Measurements from ENCODE around the gene RAP1GAP. TPM values are rescaled to one million over a fixed set of nuclear protein-coding genes. Genes with fewer than 3 reads are reported as not detected.

The RAP1GAP gene
- total and polyA plus RNA-seq, 7 donors = 0.04 to 0.57 (median 0.21) TPM; not detected in 2

DNA sequence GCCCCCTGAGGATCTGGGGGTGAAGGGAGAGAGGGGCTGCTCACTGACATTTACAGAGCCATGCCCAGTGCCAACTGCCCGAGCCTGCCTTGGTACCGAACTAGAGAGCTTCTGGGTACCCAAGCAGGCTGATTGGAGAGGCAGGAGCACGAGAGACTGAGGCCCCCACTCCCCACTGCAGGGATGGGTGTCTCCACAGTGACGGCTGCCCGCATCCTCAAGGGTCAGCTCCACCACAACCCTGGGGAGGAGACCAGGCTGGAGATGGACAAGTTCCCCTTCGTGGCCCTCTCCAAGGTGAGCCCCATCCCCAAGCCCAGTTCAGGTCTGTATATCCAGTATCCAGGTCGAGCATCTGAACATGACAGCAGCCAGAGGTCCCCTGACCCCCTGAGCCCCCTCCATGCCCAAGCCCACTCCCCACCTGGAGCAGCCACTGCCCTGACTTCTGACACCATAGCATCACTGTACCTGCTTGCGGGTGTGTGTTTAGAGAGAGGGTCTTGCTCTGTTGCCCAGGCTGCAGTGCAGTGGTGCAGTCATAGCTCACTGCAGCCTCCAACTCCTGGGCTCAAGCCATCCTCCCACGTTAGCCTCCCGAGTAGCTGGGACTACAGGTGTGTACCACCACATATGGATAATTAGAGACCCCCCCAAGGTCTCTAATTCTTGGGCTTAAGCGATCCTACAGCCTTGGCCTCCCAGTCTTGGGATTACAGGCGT is 108.1 kb downstream of the RAP1GAP start:
- no peaks in the 10 kb centered on the region for H3K4me1 ChIP-seq
- peak; percentile 6 to 14 for DNase-seq
- H3K9me3 ChIP-seq = no peaks in the 10 kb centered on the region
- no peak for ATAC-seq
- intact Hi-C loops (cut with DNase I) = no loop called here
- peaks cover 0 to 27% (median 0%) of the 10 kb centered on the region in 3 donors for H3K27me3 ChIP-seq (ENCODE audit: insufficient read depth in 3 of 3, low read length in 2 of 3)
- WGBS, 3 donors = 80 to 90% (median 82%) methylated on average over 12 of the region's 12 CpGs
- H3K4me3 ChIP-seq = no peak overlapping the region
- TF ChIP-seq, protein P1, sequence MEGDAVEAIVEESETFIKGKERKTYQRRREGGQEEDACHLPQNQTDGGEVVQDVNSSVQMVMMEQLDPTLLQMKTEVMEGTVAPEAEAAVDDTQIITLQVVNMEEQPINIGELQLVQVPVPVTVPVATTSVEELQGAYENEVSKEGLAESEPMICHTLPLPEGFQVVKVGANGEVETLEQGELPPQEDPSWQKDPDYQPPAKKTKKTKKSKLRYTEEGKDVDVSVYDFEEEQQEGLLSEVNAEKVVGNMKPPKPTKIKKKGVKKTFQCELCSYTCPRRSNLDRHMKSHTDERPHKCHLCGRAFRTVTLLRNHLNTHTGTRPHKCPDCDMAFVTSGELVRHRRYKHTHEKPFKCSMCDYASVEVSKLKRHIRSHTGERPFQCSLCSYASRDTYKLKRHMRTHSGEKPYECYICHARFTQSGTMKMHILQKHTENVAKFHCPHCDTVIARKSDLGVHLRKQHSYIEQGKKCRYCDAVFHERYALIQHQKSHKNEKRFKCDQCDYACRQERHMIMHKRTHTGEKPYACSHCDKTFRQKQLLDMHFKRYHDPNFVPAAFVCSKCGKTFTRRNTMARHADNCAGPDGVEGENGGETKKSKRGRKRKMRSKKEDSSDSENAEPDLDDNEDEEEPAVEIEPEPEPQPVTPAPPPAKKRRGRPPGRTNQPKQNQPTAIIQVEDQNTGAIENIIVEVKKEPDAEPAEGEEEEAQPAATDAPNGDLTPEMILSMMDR (IDR thresholded peaks at IDR 0.05) = no peak
- no peak overlapping the region for H3K27ac ChIP-seq
- H3K36me3 ChIP-seq (ENCODE audit: insufficient read depth in 1 of 2, low read depth in 1 of 2) = no peaks in the 10 kb centered on the region

GRCh38 chr1:21559788-21560567 is 109.2 kb downstream of the RAP1GAP start:
- WGBS, 3 donors = 81 to 84% (median 83%) methylated on average over 5 of the region's 5 CpGs
- ATAC-seq (no peak), DNase-seq (peak in 1 of 2 donors; percentile 1)
- H3K27ac ChIP-seq = no peak overlapping the region
- H3K27me3 ChIP-seq (ENCODE audit: insufficient read depth in 3 of 3, low read length in 2 of 3) = peaks cover 0 to 27% (median 0%) of the 10 kb centered on the region in 3 donors
- TF ChIP-seq, protein P1 (IDR thresholded peaks at IDR 0.05) = no peak
- H3K4me3 ChIP-seq = no peak overlapping the region
- H3K4me1 ChIP-seq = no peaks in the 10 kb centered on the region
- intact Hi-C loops (cut with DNase I) = no loop called here
- H3K9me3 ChIP-seq = no peaks in the 10 kb centered on the region
- H3K36me3 ChIP-seq (ENCODE audit: insufficient read depth in 1 of 2, low read depth in 1 of 2) = no peaks in the 10 kb centered on the region

DNA sequence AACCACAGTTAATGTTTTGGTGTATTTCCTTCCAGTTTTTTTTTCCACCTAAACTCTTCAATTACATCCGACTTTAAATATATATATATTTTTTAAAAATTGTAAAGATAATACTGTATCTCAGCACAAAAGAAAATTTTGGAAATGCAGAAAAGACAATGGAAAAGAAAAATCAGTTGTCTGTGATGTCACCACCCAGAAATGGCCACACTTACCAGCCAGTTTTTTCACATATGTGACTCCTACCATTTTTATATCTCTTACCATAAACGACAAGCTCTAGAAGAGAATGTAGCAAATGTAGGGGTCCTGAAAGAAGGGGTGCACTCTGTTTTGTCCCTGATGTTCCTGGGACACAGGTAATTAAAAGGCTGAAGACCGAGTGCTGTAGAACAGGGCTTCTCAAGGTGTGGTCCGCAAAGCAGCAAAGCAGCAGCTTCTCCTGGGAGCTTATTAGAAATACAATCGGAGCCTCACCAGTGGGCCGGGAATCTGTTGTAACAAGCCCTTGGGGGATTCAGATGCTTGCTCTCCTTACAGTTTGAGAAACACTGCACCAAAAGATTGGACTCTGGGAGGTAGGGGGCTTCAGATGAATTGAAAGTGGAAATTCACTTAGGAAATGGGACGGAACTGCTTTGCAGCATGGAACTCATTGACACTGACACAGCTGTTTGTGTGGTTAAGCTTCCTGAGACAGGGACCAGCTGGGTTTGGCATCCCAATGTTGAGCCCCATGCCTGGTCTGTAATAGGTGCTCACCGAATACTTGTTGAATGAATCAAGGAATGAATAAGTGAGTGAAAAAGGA is 115.8 kb downstream of the RAP1GAP start:
- DNase-seq (peak in 1 of 2 donors; percentile 1), ATAC-seq (no peak)
- 30 to 38% (median 36%) methylated on average over 8 of the region's 8 CpGs for WGBS, 3 donors
- intact Hi-C loops (cut with DNase I) = no loop called here
- peaks cover 0 to 35% (median 2%) of the 10 kb centered on the region in 3 donors for H3K27me3 ChIP-seq (ENCODE audit: insufficient read depth in 3 of 3, low read length in 2 of 3)
- H3K27ac ChIP-seq = no peak overlapping the region
- no peaks in the 10 kb centered on the region for H3K4me1 ChIP-seq
- no peaks in the 10 kb centered on the region for H3K36me3 ChIP-seq (ENCODE audit: insufficient read depth in 1 of 2, low read depth in 1 of 2)
- no peak overlapping the region for H3K4me3 ChIP-seq
- TF ChIP-seq, protein P1 (IDR thresholded peaks at IDR 0.05) = no peak
- no peaks in the 10 kb centered on the region for H3K9me3 ChIP-seq

GRCh38 chr1:21552715-21553114 is 116.4 kb downstream of the RAP1GAP start:
- intact Hi-C loops (cut with DNase I) = no loop called here

More at GRCh38 chr1:21552715-21553114, 116.4 kb downstream of the RAP1GAP start:
- Histone ChIP-seq H3K27ac (no peak overlapping the region), H3K36me3 (ENCODE audit: insufficient read depth in 1 of 2, low read depth in 1 of 2) (no peaks in the 10 kb centered on the region), H3K27me3 (ENCODE audit: insufficient read depth in 3 of 3, low read length in 2 of 3) (peaks cover 0 to 32% (median 2%) of the 10 kb centered on the region in 3 donors), H3K4me3 (no peak overlapping the region), H3K9me3 (no peaks in the 10 kb centered on the region), H3K4me1 (no peaks in the 10 kb centered on the region)
- ATAC-seq (no peak), DNase-seq (no peak)
- WGBS, 3 donors = 17 to 28% (median 26%) methylated on average over 1 of the region's 1 CpG
- TF ChIP-seq, protein P1 (IDR thresholded peaks at IDR 0.05) = no peak

All from psoas muscle (tissue), 8 donors.